ENCODE results near the gene AQP2.

The AQP2 gene

DNA sequence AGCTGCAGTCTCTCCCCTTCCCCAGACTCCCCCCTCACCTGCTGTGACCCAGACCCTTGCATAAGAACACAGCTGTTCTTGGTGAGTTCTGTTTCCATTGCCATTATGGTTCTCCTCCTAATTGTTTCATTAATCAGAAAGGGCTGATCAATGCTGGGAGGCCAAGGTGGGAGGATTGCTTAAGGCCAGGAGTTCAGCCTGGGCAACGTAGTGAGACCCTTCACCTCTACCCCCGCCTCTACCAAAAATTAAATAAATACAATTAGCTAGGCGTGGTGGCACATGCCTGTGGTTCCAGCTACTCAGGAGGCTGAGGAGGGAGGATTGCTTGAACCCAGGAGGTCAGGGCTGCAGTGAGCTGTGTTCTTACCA lies 29.6 kb upstream of the AQP2 start:
- no peak for DNase-seq

DNA sequence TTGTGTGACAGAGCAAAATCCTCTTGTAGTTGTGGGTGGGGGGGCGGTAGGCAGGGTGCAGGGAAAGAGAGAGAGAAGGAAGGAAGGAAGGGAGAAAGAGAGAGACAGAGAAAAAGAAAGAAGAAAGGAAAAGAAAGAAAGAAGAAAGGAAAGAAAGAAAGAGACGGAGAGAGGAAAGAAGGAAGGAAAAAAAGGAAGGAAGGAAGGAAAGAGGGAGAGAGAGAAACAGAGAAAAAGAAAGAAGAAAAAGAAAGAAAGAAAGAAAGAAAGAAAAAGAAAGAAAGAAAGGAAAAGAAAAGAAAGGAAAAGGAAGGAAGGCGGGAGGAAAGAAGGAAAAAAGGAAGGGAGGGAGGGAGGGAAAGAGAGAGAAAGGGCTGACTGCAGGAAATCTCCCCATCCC lies 29.2 kb upstream of the AQP2 start:
- no peak for DNase-seq

DNA sequence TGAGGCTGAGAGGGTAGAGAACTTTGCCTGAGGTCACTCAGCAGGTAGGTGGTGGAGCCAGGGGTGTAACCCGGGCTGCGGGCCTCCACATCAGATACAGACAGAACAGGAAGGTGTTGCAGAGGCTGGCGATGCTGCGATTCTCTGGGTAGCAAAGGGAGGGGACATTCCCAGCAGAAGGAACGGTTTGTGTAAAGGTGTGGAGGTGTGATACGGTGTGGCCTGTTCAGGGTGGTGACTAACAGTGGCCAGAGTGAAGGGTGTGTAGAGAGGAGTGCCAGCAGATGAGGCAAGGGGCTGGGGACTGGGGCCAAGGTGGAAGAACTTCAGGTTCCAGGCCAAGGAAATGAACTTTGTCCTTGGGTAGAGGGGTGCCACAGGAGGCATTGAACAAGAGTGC lies 28.6 kb upstream of the AQP2 start:
- no peak for DNase-seq

DNA sequence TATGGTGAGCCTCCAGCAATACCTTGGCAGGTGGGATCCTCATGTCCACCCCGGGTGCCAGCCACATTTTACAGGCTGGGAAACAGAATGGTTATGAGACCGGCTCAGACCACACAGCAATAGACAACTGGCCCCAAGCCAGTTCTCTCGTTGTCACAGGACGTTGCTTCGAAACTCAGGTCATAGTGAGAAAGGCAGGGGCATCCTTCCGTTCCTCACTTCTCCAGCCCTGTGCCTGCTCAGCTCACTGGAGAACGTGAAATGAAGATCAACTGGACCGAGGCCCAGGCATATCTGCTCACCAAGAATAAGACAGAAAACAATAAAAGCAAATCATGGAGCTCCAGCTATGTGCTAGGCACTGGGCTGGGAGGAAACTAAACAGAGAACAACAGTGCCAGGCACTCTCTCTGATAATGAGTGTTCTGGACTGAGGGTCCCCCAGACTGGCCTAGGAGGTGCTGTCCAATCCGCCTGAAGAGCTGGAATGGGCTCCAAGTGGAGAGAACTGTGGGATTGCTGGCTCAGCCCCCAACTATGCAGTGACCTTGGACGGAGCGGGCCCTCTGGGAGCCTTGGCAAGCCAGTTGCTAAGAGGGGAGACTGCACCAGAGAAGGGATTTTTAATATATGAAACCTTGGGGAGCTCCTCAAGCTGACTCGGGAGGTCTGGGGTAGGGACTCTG lies 28.0 kb upstream of the AQP2 start:
- no peak for DNase-seq

DNA sequence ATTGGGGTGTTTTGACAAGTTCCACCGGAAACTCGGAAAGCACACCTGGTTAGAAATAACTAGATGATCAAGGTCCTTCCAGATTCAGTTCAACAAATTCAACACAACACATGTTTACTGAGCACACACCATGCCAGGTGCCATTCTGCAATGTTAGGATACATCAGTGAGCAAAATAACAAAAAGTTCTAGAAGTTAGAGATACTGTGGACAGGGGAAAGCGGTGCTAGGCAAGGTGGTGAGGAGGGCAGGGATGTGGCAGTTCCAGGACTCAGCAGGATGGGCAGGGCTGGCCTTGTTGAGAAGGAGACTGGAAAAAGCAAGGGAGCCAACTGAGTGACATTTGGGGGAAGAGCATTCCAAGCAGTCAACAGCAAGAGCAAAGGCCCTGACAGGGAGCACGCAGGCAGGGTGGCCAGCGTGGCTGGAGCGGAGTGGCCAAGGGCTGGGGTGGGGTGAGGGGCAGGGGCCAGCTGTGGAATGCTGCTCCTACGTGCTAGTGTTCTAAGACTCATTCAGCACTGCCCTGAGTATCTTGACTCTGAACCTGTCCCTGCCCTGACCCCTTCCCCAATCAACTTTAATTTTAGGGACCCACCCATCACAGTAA lies 27.4 kb upstream of the AQP2 start:
- DNase-seq, result no peak

DNA sequence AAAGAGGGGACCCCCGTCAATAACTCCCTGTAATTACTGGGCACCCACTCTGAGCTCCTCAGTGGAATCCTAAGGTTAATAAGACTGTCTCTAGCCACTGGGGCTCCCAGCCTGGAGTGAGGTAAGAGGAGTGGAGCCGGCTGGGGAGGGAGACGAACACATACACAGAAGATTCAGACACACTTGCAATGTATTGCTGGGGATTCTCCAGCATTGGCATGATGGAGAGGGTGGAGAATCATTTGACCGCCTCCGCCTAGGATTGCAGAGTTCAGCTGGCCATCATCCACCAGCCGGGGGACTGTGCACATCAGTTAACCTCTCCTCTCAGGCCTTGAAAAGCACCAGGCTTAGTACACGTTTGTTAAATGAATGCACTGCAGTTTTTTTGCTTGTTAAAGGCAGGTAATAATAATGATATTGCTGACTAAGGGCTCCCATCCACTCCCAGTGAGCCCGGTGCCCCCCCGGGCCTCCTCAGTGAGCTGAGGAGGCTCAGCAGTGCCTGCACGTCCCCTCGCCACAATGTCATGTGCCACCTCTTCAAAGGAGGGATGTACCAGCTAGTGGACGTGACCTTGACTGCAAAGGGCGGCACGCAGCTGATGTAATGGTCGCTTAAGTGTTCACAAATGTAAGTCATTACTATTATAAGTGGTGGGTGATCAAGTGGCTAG lies 26.5 kb upstream of the AQP2 start:
- DNase-seq, result no peak

DNA sequence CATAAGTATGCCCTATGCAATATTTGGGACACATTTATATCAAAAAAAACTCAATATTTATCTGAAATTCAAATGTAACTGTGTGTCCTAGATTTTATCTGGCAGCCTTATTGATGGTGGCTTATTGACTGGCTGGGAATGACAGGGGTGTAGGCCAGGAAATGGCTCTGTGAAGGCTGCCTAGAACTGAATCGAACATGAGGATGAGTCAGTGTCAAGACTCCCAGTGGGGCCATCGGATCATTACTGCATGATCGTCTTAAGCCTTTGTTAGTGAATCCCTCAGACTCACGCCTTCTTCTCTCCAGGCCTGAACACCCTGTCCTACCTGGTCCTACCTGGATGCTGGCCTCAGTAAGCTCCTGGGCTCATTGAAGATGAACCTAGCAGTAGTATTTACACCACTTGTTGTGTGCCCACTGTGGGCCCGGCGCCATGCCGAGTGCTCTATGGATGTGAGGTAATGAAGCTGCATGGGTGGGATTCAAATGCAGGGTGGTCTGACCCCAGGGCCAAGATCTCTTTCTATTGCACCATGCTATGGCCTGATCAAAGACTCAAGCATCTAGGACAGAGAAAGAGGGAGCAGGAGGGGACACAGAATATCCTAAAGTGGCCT lies 25.8 kb upstream of the AQP2 start:
- DNase-seq, result no peak

DNA sequence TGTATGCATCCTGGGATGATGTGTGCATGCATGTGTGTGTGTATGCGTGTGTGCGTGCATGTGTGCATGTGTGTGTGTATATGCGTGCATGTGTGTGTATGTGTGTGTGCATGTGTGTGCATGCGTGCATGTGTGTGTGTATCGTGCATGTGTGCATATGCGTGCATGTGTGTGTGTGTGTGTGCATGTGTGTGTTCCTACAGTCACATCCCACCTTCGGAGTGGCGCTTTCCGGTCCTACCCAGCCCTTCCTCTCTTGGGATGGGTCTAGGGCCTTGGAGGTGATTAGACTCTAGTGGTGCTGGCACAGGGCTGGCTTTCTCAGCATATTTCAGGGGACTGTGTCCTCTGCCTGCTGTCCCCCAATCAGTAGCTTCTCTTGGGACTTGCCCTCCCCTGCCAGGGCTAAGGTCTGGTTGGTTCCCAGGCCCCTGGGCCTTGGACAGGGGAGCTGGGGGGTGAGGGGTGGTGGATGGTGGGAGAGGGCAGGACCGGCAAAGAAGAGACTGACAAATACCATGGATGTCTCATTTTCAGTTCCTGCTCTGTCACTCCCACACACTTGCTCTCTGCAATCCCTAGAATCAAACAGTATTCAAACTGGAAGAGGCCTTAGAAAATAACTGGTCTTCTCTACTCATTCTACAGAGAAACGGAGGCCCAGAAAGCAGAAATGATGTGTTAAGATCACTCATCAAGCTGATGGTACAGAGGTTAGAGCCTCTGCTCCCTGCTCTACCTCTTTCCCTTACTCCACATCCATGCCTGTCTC lies 24.9 kb upstream of the AQP2 start:
- no peak for DNase-seq

DNA sequence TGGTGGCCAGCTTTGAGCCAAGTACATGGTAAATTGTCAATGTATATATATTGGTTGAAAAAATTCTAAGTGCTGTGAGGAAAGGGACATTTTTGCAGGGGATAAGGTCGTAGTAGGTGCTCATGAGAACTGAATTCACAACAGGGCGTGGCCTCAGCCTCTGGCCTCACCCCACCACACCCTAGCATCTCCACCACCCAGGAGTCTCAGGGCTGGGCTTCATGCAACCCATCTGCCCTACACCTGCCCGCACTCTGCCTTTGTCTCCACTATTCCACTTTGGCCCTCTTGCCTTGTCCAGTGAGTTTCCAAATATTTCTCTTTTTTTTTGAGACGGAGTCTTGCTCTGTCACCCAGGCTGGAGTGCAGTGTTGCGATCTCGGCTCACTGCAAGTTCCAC lies 22.1 kb upstream of the AQP2 start:
- DNase-seq, result no peak

DNA sequence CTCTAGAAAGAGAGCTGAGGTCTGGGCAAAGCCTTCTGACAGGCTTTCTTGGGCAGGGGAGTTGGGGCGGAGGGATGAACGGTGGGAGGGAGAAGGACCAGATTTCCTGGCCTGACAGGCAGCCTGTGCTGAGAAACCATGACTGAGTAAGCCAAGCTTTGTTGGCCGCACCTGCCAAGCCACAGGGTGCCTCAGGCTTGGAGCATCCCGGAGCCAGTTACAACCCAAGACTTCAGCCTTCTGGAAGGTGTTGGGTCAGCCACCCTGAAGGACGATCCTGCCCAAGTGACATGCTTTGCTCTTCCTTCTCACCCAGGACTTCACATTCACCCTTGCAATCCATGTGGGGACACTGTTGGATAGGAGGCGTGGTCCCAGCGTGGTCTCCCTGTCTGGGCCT lies 21.0 kb upstream of the AQP2 start:
- no peak for DNase-seq

DNA sequence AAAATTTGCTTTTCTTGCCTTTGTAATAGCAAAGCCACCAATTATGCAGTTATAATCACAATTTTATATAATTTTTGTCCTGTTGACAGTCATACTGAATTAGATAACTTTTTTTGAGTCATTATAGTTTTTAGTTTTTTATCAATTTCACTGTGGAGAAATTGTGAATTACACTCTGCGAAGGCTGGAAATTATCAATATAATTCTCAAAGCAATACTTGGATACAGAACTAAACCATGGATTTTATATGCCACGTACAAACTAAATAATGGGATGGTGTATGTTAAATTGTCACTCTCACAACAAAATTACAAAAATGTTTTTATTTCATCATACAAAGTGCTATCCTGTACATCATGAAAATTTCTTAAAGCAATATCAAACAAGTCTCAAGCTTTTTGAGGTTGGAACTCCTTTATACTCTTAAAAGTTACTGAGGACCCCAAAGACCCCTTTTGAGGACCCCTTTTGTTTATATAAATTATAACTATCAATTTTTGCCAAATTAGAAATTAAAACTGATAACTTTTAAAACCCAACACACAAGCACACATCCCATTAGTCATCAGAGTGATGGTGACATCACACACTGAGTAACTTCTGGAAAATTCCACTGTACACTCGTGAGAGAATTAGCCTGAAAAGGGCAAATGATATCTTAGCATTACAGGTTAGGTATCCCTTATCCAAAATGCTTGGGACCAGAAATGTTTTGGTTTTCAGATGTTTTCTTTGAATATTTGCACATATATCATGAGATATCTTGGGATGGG lies 19.8 kb upstream of the AQP2 start:
- DNase-seq, result no peak

DNA sequence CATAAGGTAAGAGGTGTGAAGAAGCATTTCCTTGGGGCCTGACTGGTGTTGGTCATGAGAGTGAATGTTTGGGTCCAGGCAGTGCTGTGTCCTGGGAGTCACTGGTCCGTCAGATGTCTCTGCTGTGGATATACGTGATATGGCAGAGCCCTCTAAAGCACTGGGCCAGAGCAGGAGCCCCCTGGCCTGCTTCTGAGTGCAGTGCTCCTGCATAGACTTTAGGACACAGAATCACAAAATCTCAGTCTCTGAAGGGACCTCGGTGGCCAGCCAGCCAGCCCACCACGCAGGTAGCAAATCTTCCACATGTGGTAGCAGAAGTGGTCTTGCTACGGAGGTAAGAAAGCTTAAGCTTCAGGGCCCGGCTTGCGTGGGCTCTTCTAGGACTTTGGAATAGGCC lies 18.5 kb upstream of the AQP2 start:
- DNase-seq, result no peak

DNA sequence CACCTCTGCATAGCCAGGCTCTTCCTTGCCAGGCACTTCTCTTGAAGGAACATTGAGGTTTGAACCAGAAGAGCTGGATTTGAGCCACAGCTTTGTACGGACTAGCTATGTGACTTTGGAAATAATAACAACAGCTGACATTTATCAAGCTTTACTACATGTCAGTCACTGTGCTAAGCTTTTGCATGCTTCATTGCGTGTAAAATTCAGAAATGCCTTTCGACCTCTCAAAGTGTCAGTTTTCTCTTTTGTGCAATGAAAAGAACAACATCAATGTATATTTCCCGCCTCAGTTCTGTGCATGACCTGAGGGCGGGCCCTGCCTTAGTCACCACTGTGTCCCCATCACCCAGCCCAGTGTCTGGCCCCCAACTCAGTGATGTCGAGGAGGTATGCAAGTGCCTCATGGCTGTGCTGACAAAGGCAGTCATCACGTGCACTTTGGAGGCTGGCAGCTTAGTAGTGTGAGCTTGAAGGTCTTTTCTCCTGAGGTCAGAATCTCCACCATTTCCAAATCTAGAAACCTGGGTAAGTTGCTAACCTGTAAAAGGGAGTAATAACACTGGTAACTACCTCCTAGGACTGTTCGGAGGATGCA lies 17.9 kb upstream of the AQP2 start:
- DNase-seq, result no peak

DNA sequence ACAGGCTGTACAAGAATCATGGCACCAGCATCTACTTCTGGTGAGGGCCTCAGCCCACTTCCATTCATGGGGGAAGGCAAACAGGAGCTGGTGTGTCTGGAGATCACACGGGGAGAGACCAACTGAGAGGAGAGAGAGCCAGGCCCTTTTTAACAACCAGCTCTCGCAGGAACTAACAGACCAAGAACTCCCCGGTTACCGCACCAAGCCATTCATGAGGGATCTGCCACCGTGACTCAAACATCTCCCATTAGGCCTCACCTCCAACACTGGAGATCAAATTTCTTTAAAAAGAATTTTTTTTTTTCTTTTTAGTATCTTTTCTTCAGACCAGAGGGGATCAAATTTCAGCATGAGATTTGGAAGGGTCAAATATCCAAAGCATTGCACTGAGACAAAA lies 16.7 kb upstream of the AQP2 start:
- no peak for DNase-seq

DNA sequence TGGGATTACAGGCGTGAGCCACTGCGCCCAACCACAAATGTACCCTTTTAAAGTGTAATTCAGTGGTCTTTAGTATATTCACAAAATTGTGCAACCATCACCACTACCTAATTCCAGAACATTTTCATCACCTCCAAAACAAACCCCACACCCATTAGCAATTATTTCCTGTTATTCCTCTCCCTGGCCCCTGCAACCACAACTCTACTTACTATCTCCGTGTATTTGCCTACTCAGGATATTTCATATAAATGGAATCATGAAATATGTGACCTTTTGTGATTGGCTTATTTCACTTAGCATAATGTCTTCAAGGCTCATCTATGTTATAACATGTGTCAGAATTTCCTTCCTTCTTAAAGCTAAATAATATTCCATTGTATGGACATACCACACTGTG lies 16.0 kb upstream of the AQP2 start:
- no peak for DNase-seq

DNA sequence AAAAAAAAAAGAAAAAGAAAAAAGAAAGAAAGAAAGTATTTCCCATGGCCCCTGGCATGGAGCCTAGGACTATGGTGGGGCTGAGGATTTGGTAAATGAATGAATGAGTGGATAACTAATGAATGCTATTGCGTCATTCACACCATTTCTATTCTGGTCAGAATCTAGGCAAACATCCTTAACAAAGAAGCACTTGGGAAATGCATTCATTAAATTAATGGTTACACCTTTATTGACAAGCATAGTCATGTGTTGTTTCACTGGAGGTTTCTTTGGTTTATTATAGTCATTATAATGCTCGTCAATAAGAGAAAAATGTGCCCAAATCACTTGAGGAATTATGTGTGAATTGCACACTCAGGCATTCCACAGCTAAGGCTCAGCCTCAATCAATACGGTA lies 13.6 kb upstream of the AQP2 start:
- DNase-seq, result no peak

DNA sequence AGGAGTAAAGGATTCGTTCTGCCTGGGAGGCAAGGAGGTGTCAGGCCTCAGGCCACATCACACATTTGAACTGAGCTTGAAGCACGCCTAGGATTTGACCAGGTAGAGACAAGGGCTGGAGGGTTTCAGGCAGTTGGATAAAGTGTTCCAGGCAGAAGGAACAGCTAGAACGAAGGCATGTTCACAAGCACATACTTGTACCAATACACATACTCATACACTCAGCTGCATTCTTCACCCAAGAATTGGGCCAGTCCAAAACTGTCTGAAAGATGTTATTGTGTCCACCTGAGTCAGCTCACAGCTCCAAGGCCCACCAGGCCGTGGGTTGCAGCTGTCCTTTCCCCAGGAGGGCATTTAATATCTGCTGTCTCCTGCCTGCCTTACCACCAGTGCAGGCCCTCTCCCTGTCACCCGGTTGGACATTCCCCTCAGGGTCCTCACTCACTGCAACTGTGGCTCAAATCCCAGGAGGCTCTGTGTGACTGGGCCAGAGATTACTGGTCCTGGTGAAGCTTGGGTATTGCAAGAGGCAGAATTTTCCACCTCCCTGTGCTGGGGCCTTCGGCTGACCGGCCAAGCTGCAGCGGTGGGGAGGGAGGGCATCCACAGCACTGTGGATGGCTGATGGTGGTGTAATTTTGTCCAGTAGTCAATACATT lies 12.8 kb upstream of the AQP2 start:
- DNase-seq, result no peak

DNA sequence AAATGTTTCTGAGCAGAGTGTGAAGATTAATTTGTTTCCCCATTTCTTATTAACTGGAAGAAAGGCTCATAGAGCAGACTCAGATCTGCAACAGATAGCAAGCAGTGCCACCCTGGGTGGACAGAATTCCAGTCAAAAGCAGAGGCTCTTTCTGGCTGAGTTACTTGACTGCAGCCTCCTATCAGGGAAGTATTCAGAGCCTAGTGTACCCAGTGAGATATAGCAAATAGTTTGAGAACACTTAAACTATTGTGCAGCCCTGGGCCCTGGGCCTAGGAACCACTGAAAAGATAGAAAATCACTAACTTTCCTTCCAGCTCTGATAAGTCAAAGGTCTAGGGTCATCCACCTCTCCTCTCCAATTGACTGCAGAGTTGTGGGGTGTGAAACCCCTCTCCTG lies 11.2 kb upstream of the AQP2 start:
- DNase-seq, result no peak

DNA sequence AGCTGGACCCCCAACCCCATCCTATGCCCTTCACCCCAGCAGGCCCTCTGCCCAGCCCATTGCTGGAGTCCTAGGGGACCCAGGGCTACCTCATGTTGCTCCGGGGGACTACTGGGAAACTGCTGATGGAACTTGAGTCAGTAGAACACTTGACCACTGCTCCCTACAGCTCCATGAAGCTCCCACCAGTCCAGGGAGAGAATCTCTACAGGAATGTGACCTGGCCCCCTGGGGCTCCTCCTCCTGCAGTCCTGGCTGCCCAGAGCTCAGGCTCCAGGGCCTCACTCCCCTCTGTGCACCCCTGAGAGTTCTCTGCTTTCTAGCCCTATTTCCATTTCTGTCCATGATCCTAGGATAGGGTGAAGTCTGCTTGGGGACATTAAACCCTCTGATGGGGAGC lies 10.8 kb upstream of the AQP2 start:
- DNase-seq, result no peak

DNA sequence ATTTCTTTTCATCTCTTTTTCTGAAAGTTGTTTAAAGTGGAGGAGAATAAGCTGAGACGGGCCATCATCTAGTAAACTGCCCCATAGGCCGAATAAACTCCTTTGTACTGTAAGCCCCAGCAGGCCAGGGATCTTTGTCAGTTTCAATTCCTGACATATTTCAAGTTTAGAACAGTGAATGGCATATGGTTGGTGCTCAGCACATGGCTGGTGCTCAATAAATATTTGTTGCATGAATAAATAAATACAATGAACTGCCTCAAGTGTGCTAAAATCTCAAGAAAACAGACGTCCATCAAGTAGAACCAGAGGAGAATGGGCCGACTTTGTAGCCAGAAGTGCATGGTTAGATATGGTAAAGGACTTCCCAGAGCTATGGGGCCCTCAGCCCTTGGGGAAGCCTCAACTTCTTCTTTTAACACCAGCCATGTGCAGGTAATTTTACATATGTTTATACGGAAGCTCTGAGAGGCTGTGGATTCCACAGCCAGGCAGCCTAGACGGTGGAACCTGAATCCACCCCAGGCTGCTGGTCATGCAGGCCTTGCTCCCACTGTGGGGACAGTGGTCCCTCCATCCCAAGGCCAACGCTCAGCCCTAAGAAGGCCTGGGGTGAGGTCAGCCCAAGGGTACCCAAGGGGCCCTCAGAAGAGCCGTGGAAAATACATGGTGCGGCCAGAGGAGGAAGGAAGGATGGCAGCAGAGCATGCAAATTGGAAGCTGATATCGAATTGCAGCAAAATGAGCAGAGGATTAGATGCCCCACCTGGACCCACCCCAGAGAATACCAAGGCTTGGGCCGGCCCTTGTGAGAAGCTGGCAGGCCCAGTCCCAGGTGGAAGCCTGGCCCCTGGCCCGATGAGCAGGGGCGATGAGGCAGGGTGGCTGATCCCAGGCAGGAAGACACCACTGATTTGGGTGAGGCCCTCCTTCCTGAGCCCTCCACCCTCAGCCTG lies 8.7 kb upstream of the AQP2 start:
- no peak for DNase-seq

DNA sequence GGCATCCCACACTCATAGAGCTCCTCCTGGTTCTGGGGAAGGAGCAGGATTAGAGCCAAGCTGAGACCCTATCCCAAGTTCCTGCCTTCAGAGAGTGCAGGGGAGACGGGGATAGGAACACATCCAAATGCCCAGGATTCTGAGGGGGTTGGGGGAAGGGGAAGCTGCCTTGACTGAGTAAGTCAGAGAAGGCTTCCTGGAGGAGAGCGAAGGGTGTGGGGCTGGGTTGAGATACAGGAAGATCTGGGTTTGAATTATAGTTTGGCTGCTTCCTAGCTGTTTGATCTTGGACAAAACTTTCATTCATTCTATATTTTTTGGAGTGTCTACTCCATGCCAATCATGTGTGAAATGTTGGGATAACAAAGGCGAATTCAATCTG lies 8.0 kb upstream of the AQP2 start:
- DNase-seq, result no peak

Data from CD4-positive, alpha-beta T cell treated with Interferon gamma for 1 hour (primary cell).